GM23338 (cell line): ENCODE data around the gene STK32C. TPM values are rescaled to one million over a fixed set of nuclear protein-coding genes. Genes with fewer than 3 reads are reported as not detected.

ENCODE experiments used
- ATAC-seq: fragments of 200-7000 bp; cut with Tn5 transposase; 3 replicates; pipeline ENCODE4 v1.9.1; 2020
- DNase-seq: peaks from one replicate; pipeline ENCODE4 v3.0.0-alpha.2; 2015; ENCODE audit warnings: low spot score
- H2AFZ ChIP-seq: fragments of 200-600 bp; sonication (generic); 2 replicates; pipeline ENCODE4 v1.8.0; 2016; ENCODE audit warnings: antibody characterized with exemption, mild to moderate bottlenecking, moderate library complexity
- H3F3A ChIP-seq: fragments of 200-600 bp; sonication (generic); replicated peaks from 2 replicates; pipeline ENCODE4 v1.8.0; 2017; ENCODE audit warnings: antibody characterized with exemption, mixed run types, low read depth
- H3K27ac ChIP-seq: fragments of 200-600 bp; sonication (generic); 2 replicates; pipeline ENCODE4 v1.6.1; 2016; ENCODE audit warnings: low read depth
- H3K27me3 ChIP-seq: fragments of 200-600 bp; sonication (generic); 2 replicates; pipeline ENCODE4 v1.8.0; 2016; ENCODE audit warnings: mild to moderate bottlenecking, mixed run types, moderate library complexity; ENCODE audit not compliant: insufficient read depth
- H3K36me3 ChIP-seq: fragments of 200-600 bp; sonication (generic); 2 replicates; pipeline ENCODE4 v1.8.0; 2016; ENCODE audit warnings: mild to moderate bottlenecking; ENCODE audit not compliant: insufficient read depth
- H3K4me1 ChIP-seq: fragments of 200-600 bp; sonication (generic); 2 replicates; pipeline ENCODE4 v1.8.0; 2016; ENCODE audit warnings: mild to moderate bottlenecking, moderate library complexity; ENCODE audit not compliant: insufficient read depth
- H3K4me2 ChIP-seq: fragments of 200-600 bp; sonication (generic); 2 replicates; pipeline ENCODE4 v1.7.1; 2017; ENCODE audit warnings: mixed run types
- H3K4me3 ChIP-seq: fragments of 200-600 bp; sonication (generic); 2 replicates; pipeline ENCODE4 v1.6.1; 2016; ENCODE audit warnings: mixed run types
- H3K79me2 ChIP-seq: fragments of 200-600 bp; sonication (generic); replicated peaks from 2 replicates; pipeline ENCODE4 v1.8.0; 2017; ENCODE audit warnings: mild to moderate bottlenecking; ENCODE audit not compliant: insufficient read depth
- H3K9me2 ChIP-seq: fragments of 200-600 bp; sonication (generic); 2 replicates; pipeline ENCODE4 v1.8.0; 2017; ENCODE audit not compliant: insufficient read depth
- H4K20me1 ChIP-seq: fragments of 200-600 bp; sonication (generic); replicated peaks from 2 replicates; pipeline ENCODE4 v1.8.0; 2017; ENCODE audit warnings: mild to moderate bottlenecking; ENCODE audit not compliant: insufficient read depth
- H3K27ac Mint-ChIP-seq: 2 replicates; pipeline ENCODE4 v1.8.0; 2020; ENCODE audit warnings: inconsistent platforms, mild to moderate bottlenecking, moderate library complexity, mixed read lengths
- H3K27me3 Mint-ChIP-seq: 3 replicates; pipeline ENCODE4 v1.8.0; 2022; ENCODE audit warnings: low read depth, mild to moderate bottlenecking, moderate library complexity, mixed read lengths, inconsistent platforms; ENCODE audit not compliant: insufficient read depth, poor library complexity
- H3K36me3 Mint-ChIP-seq: 3 replicates; pipeline ENCODE4 v1.8.0; 2021; ENCODE audit warnings: low read depth, mild to moderate bottlenecking, inconsistent platforms, moderate library complexity, mixed read lengths
- H3K4me1 Mint-ChIP-seq: 3 replicates; pipeline ENCODE4 v1.8.0; 2020; ENCODE audit warnings: mild to moderate bottlenecking, inconsistent platforms, mixed read lengths
- H3K4me3 Mint-ChIP-seq: 3 replicates; pipeline ENCODE4 v1.8.0; 2021; ENCODE audit warnings: moderate library complexity, mild to moderate bottlenecking, inconsistent platforms, mixed read lengths
- H3K9me3 Mint-ChIP-seq: 3 replicates; pipeline ENCODE4 v1.8.0; 2020; ENCODE audit warnings: moderate library complexity, mild to moderate bottlenecking, inconsistent platforms, mixed read lengths
- CREB1 ChIP-seq: fragments of 250-450 bp; sonication (Bioruptor Pico); IDR thresholded peaks from 2 replicates; pipeline ENCODE4 v1.5.0; 2020; ENCODE audit warnings: low read depth, mild to moderate bottlenecking, moderate library complexity
- EZH2 ChIP-seq: fragments of 200-600 bp; sonication (generic); IDR thresholded peaks from one replicate; pipeline ENCODE4 v1.8.0; 2017; ENCODE audit warnings: antibody characterized with exemption, mild to moderate bottlenecking, low read depth; ENCODE audit not compliant: unreplicated experiment
- EZH2phosphoT487 ChIP-seq: fragments of 200-600 bp; sonication (generic); IDR thresholded peaks from one replicate; pipeline ENCODE4 v1.8.1; 2018; ENCODE audit warnings: antibody characterized with exemption; ENCODE audit not compliant: unreplicated experiment
- JUNB ChIP-seq: IDR thresholded peaks from one replicate; pipeline ENCODE4 v1.6.1; 2016; ENCODE audit warnings: antibody characterized with exemption; ENCODE audit not compliant: unreplicated experiment
- NANOG ChIP-seq: IDR thresholded peaks from 2 replicates; pipeline ENCODE4 v1.6.1; 2016; ENCODE audit warnings: antibody characterized with exemption, borderline replicate concordance
- POLR2AphosphoS5 ChIP-seq: IDR thresholded peaks from 2 replicates; pipeline ENCODE4 v1.6.1; 2016; ENCODE audit warnings: antibody characterized with exemption, low read depth
- STAT1 ChIP-seq: IDR thresholded peaks from one replicate; pipeline ENCODE4 v1.6.1; 2016; ENCODE audit warnings: antibody characterized with exemption; ENCODE audit not compliant: unreplicated experiment
- ZNF114 ChIP-seq: fragments of 250-450 bp; sonication (Bioruptor Pico); IDR thresholded peaks from 2 replicates; pipeline ENCODE4 v1.5.0; 2020; ENCODE audit warnings: mild to moderate bottlenecking, moderate library complexity
- ZNF331 ChIP-seq: fragments of 250-450 bp; sonication (Bioruptor Pico); IDR thresholded peaks from 2 replicates; pipeline ENCODE4 v1.5.0; 2020; ENCODE audit warnings: low read depth, mild to moderate bottlenecking, moderate library complexity
- ZNF462 ChIP-seq: fragments of 250-450 bp; sonication (Bioruptor Pico); IDR thresholded peaks from 2 replicates; pipeline ENCODE4 v1.5.0; 2020; ENCODE audit warnings: mild to moderate bottlenecking, moderate library complexity
- polyA plus RNA-seq: library from polyadenylated mRNA; unstranded; fragments of >200 nt; fragmentation: Nextera tagmentation; extraction: Ambion mirVana; gene quantifications from 2 replicates; pipeline ENCODE4 v1.2.1, GENCODE V29; 2016
- total RNA-seq: library from RNA; depleted of rRNA; stranded (reverse); fragments of >200 nt; shearing (Covaris generic); gene quantifications from 2 replicates; pipeline ENCODE4 v1.2.3, GENCODE V29; 2014
- TF ChIP-seq, protein P1 (sequence below): IDR thresholded peaks from 2 replicates; pipeline ENCODE4 v1.6.1; 2016; ENCODE audit warnings: antibody characterized with exemption
- TF ChIP-seq, protein P2 (sequence below): IDR thresholded peaks from one replicate; pipeline ENCODE4 v1.6.1; 2018; ENCODE audit warnings: antibody characterized with exemption; ENCODE audit not compliant: unreplicated experiment
- TF ChIP-seq, protein P3 (sequence below), 2 experiments: fragments of 200-600 bp in 1 of 2; sonication (generic) in 1 of 2; conservative IDR thresholded peaks; 2 replicates each; pipeline versions ENCODE4 v1.5.1 to v1.6.1; 2016 to 2017; ENCODE audit warnings: antibody characterized with exemption in 2 of 2, low read depth in 2 of 2, mild to moderate bottlenecking in 2 of 2, moderate library complexity in 1 of 2

Gene STK32C
- total and polyA plus RNA-seq, 2 experiments from 2014 or later, result 10.2 to 20.5 TPM

GRCh38 chr10:132227851-132228390 lies 79.8 kb downstream of the STK32C start:
- Mint-ChIP-seq H3K9me3 (no peaks in the 10 kb centered on the region; the same call in 2 of the 3 replicates), H3K27ac (no peak overlapping the region), H3K27me3 (peaks cover 6% of the 10 kb centered on the region), H3K36me3 (no peaks in the 10 kb centered on the region; the same call in 2 of the 3 replicates), H3K4me3 (no peak overlapping the region), H3K4me1 (peaks cover 9% of the 10 kb centered on the region)
- Histone ChIP-seq H3K4me2 (no peak overlapping the region), H3K27me3 (no peaks in the 10 kb centered on the region), H3K36me3 (no peaks in the 10 kb centered on the region), H3K79me2 (no peaks in the 10 kb centered on the region), H2AFZ (no peak overlapping the region), H3K27ac (no peak overlapping the region), H3K9me2 (no peaks in the 10 kb centered on the region), H3F3A (no peaks in the 10 kb centered on the region), H4K20me1 (no peaks in the 10 kb centered on the region), H3K4me1 (no peaks in the 10 kb centered on the region), H3K4me3 (no peak overlapping the region)
- no peak for DNase-seq
- no peak for ATAC-seq
- TF ChIP-seq ZNF114 (CRISPR knock-in tag) (no peak), CREB1 (CRISPR knock-in tag) (no peak), JUNB (no peak), STAT1 (no peak), EZH2phosphoT487 (no peak), POLR2AphosphoS5 (no peak), EZH2 (no peak), NANOG (no peak), ZNF331 (CRISPR knock-in tag) (no peak), ZNF462 (CRISPR knock-in tag) (no peak)
- TF ChIP-seq, protein P1, sequence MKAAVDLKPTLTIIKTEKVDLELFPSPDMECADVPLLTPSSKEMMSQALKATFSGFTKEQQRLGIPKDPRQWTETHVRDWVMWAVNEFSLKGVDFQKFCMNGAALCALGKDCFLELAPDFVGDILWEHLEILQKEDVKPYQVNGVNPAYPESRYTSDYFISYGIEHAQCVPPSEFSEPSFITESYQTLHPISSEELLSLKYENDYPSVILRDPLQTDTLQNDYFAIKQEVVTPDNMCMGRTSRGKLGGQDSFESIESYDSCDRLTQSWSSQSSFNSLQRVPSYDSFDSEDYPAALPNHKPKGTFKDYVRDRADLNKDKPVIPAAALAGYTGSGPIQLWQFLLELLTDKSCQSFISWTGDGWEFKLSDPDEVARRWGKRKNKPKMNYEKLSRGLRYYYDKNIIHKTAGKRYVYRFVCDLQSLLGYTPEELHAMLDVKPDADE, result no peak
- TF ChIP-seq, protein P2, sequence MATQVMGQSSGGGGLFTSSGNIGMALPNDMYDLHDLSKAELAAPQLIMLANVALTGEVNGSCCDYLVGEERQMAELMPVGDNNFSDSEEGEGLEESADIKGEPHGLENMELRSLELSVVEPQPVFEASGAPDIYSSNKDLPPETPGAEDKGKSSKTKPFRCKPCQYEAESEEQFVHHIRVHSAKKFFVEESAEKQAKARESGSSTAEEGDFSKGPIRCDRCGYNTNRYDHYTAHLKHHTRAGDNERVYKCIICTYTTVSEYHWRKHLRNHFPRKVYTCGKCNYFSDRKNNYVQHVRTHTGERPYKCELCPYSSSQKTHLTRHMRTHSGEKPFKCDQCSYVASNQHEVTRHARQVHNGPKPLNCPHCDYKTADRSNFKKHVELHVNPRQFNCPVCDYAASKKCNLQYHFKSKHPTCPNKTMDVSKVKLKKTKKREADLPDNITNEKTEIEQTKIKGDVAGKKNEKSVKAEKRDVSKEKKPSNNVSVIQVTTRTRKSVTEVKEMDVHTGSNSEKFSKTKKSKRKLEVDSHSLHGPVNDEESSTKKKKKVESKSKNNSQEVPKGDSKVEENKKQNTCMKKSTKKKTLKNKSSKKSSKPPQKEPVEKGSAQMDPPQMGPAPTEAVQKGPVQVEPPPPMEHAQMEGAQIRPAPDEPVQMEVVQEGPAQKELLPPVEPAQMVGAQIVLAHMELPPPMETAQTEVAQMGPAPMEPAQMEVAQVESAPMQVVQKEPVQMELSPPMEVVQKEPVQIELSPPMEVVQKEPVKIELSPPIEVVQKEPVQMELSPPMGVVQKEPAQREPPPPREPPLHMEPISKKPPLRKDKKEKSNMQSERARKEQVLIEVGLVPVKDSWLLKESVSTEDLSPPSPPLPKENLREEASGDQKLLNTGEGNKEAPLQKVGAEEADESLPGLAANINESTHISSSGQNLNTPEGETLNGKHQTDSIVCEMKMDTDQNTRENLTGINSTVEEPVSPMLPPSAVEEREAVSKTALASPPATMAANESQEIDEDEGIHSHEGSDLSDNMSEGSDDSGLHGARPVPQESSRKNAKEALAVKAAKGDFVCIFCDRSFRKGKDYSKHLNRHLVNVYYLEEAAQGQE, result no peak
- TF ChIP-seq, protein P3, sequence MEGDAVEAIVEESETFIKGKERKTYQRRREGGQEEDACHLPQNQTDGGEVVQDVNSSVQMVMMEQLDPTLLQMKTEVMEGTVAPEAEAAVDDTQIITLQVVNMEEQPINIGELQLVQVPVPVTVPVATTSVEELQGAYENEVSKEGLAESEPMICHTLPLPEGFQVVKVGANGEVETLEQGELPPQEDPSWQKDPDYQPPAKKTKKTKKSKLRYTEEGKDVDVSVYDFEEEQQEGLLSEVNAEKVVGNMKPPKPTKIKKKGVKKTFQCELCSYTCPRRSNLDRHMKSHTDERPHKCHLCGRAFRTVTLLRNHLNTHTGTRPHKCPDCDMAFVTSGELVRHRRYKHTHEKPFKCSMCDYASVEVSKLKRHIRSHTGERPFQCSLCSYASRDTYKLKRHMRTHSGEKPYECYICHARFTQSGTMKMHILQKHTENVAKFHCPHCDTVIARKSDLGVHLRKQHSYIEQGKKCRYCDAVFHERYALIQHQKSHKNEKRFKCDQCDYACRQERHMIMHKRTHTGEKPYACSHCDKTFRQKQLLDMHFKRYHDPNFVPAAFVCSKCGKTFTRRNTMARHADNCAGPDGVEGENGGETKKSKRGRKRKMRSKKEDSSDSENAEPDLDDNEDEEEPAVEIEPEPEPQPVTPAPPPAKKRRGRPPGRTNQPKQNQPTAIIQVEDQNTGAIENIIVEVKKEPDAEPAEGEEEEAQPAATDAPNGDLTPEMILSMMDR (conservative IDR thresholded peaks at IDR 0.05; ENCODE audit: low read depth in 2 of 2), result no peak
